ENCODE data around the gene MCF2. TPM values are rescaled to one million over a fixed set of nuclear protein-coding genes. Genes with fewer than 3 reads are reported as not detected.

MCF2 gene
- total and polyA plus RNA-seq, 2 donors (not counting 1 experiment from before 2014, with no cell fraction given), result 0.39 to 0.54 TPM

DNA sequence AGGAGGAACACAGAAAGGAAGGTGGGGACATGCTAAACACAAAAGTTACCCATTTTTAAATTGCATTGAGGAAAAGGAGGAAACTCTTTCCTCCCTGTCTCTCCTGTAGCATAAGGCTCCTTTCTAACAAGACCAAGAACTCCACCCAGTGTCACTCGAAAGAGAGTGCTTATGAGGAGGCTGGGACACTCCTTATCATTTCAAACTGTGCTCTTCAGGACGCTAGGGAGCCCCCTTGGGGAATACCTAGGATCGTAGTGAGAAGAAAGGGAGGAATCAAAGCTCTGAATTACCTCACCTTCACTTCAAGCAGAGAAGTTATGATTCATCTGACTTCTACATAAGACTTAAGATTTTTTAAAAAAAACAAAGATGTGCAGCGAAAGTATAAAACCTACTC is 111.9 kb downstream of the MCF2 start:
- Histone ChIP-seq H3K4me2 (replicated peaks; ENCODE audit: low read depth, low read length, poor library complexity, severe bottlenecking) (no peak overlapping the region), H3K4me1 (ENCODE audit: control insufficient read depth in 2 of 2, insufficient read depth in 2 of 2, low read length in 2 of 2) (no peaks in the 10 kb centered on the region), H3K4me3 (ENCODE audit: control extremely low read depth in 1 of 5, extremely low read depth in 1 of 5, insufficient read depth in 1 of 5, low read depth in 2 of 5, low read length in 4 of 5) (no peak overlapping the region), H3K9ac (ENCODE audit: low read length) (no peak overlapping the region), H3K36me3 (replicated peaks in 1 of 2; ENCODE audit: control extremely low read depth in 1 of 2, control insufficient read depth in 1 of 2, extremely low read depth in 1 of 2, insufficient read depth in 2 of 2, low read length in 1 of 2) (no peaks in the 10 kb centered on the region), H3K27ac (ENCODE audit: low read length in 2 of 2) (no peak overlapping the region), H3K27me3 (replicated peaks in 1 of 4; ENCODE audit: control extremely low read depth in 1 of 4, control insufficient read depth in 3 of 4, insufficient read depth in 4 of 4, low read length in 3 of 4) (no peaks in the 10 kb centered on the region), H2AFZ (ENCODE audit: insufficient read depth, low read depth, low read length, poor library complexity, severe bottlenecking) (no peak overlapping the region), H4K20me1 (ENCODE audit: control insufficient read depth, insufficient read depth, low read length, poor library complexity, severe bottlenecking) (no peaks in the 10 kb centered on the region), H3K9me3 (ENCODE audit: control extremely low read depth in 1 of 3, control insufficient read depth in 2 of 3, insufficient read depth in 1 of 3, low read length in 2 of 3) (no peaks in the 10 kb centered on the region), H3K79me2 (ENCODE audit: control insufficient read depth, insufficient read depth, low read length) (no peaks in the 10 kb centered on the region)
- TF ChIP-seq, protein P1, sequence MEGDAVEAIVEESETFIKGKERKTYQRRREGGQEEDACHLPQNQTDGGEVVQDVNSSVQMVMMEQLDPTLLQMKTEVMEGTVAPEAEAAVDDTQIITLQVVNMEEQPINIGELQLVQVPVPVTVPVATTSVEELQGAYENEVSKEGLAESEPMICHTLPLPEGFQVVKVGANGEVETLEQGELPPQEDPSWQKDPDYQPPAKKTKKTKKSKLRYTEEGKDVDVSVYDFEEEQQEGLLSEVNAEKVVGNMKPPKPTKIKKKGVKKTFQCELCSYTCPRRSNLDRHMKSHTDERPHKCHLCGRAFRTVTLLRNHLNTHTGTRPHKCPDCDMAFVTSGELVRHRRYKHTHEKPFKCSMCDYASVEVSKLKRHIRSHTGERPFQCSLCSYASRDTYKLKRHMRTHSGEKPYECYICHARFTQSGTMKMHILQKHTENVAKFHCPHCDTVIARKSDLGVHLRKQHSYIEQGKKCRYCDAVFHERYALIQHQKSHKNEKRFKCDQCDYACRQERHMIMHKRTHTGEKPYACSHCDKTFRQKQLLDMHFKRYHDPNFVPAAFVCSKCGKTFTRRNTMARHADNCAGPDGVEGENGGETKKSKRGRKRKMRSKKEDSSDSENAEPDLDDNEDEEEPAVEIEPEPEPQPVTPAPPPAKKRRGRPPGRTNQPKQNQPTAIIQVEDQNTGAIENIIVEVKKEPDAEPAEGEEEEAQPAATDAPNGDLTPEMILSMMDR (IDR thresholded peaks at IDR 0.05), result no peak
- TF ChIP-seq EZH2 (IDR thresholded peaks at IDR 0.05; ENCODE audit: borderline replicate concordance, insufficient read depth, low read depth, low read length, poor library complexity, severe bottlenecking), result no peak
- H3K27ac Mint-ChIP-seq, result no peak overlapping the region
- H3K4me1 Mint-ChIP-seq, result no peaks in the 10 kb centered on the region
- POLR2A ChIA-PET, result no interaction called here
- WGBS (ENCODE audit: insufficient coverage), result no CpG with 5 or more reads among the region's 4 CpGs
- CTCF ChIA-PET, result no interaction called here
- ATAC-seq (ENCODE audit: low read depth) (no peak), DNase-seq (no peak)
- no peak overlapping the region for H3K4me3 Mint-ChIP-seq
- H3K9me3 Mint-ChIP-seq (ENCODE audit: insufficient read depth), result no peaks in the 10 kb centered on the region
- H3K27me3 Mint-ChIP-seq, result no peaks in the 10 kb centered on the region
- intact Hi-C loops (cut with micrococcal nuclease), result no loop called here

DNA sequence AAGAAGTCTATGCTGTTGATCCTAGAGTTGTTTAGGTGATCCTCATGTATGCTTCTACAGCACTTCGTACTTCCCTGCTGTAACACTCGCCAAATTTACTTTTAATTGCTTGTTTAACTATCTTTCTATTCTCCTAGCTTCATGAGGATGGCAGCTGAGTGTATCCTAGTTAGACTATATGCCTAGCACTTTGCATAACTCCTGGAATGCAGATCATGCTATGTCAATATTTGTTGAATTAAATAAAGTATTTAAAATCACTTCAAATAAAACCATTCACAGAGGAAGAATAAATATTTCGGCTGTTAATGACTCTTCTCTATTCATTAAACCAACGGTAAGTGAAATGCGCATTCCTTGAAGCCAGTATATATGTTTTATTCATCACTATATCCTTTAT is 122.4 kb downstream of the MCF2 start:
- no peak overlapping the region for H3K4me2 ChIP-seq (replicated peaks; ENCODE audit: low read depth, low read length, poor library complexity, severe bottlenecking)
- no peak overlapping the region for H3K4me3 ChIP-seq (ENCODE audit: control extremely low read depth in 1 of 5, extremely low read depth in 1 of 5, insufficient read depth in 1 of 5, low read depth in 2 of 5, low read length in 4 of 5)
- H3K4me1 ChIP-seq (ENCODE audit: control insufficient read depth in 2 of 2, insufficient read depth in 2 of 2, low read length in 2 of 2), result no peaks in the 10 kb centered on the region
- ChIA-PET CTCF (no interaction called here), POLR2A (no interaction called here)
- WGBS (ENCODE audit: insufficient coverage), result no CpG with 5 or more reads among the region's 5 CpGs
- ATAC-seq (ENCODE audit: low read depth) (no peak), DNase-seq (no peak)
- H3K4me3 Mint-ChIP-seq, result no peak overlapping the region
- H3K36me3 ChIP-seq (replicated peaks in 1 of 2; ENCODE audit: control extremely low read depth in 1 of 2, control insufficient read depth in 1 of 2, extremely low read depth in 1 of 2, insufficient read depth in 2 of 2, low read length in 1 of 2), result no peaks in the 10 kb centered on the region
- no peaks in the 10 kb centered on the region for H3K27me3 ChIP-seq (replicated peaks in 1 of 4; ENCODE audit: control extremely low read depth in 1 of 4, control insufficient read depth in 3 of 4, insufficient read depth in 4 of 4, low read length in 3 of 4)
- H3K9ac ChIP-seq (ENCODE audit: low read length), result no peak overlapping the region
- H2AFZ ChIP-seq (ENCODE audit: insufficient read depth, low read depth, low read length, poor library complexity, severe bottlenecking), result no peak overlapping the region
- no peaks in the 10 kb centered on the region for H3K27me3 Mint-ChIP-seq
- H3K27ac ChIP-seq (ENCODE audit: low read length in 2 of 2), result no peak overlapping the region
- H3K4me1 Mint-ChIP-seq, result no peaks in the 10 kb centered on the region
- H3K9me3 Mint-ChIP-seq (ENCODE audit: insufficient read depth), result no peaks in the 10 kb centered on the region
- no peak overlapping the region for H3K27ac Mint-ChIP-seq
- intact Hi-C loops (cut with micrococcal nuclease), result no loop called here
- no peaks in the 10 kb centered on the region for H4K20me1 ChIP-seq (ENCODE audit: control insufficient read depth, insufficient read depth, low read length, poor library complexity, severe bottlenecking)
- H3K79me2 ChIP-seq (ENCODE audit: control insufficient read depth, insufficient read depth, low read length), result no peaks in the 10 kb centered on the region
- no peaks in the 10 kb centered on the region for H3K9me3 ChIP-seq (ENCODE audit: control extremely low read depth in 1 of 3, control insufficient read depth in 2 of 3, insufficient read depth in 1 of 3, low read length in 2 of 3)
- no peak for TF ChIP-seq EZH2 (IDR thresholded peaks at IDR 0.05; ENCODE audit: borderline replicate concordance, insufficient read depth, low read depth, low read length, poor library complexity, severe bottlenecking)
- TF ChIP-seq, protein P1 (IDR thresholded peaks at IDR 0.05), result no peak
